OCI-LY3 (cell line): ENCODE measurements around the gene ATG101.
A peak's percentile ranks its signal among the peaks of the same experiment; 100 is the strongest.

Experiments used
- H2AFZ ChIP-seq: fragments of 200-600, 300-600 bp; shearing (Covaris generic); 2 replicates; pipeline ENCODE4 v1.6.0; 2014; ENCODE audit warnings: antibody characterized with exemption, low read depth, low read length
- H3K27ac ChIP-seq: fragments of 200-600, 300-600 bp; sonication (generic); 2 replicates; pipeline ENCODE4 v1.5.1; 2014; ENCODE audit warnings: mild to moderate bottlenecking, low read length, moderate library complexity, mixed read lengths
- H3K27me3 ChIP-seq: fragments of 200-600, 300-600 bp; sonication (generic); 2 replicates; pipeline ENCODE4 v1.6.1; 2014; ENCODE audit warnings: low read depth, low read length, mixed read lengths
- H3K36me3 ChIP-seq: fragments of 200-600, 300-600 bp; sonication (generic); replicated peaks from 2 replicates; pipeline ENCODE3; 2014; ENCODE audit warnings: low read depth, low read length, mixed read lengths
- H3K4me1 ChIP-seq: fragments of 300-600, 200-600 bp; sonication (generic); 2 replicates; pipeline ENCODE4 v1.6.1; 2014; ENCODE audit warnings: low read length, mixed read lengths
- H3K4me2 ChIP-seq: fragments of 200-600, 300-600 bp; sonication (generic); 2 replicates; pipeline ENCODE4 v1.6.1; 2014; ENCODE audit warnings: low read length, mixed read lengths
- H3K4me3 ChIP-seq: fragments of 300-600, 200-600 bp; sonication (generic); 2 replicates; pipeline ENCODE4 v1.5.1; 2014; ENCODE audit warnings: antibody characterized with exemption, mild to moderate bottlenecking, low read length, moderate library complexity
- H3K79me2 ChIP-seq: fragments of 300-600, 200-600 bp; shearing (Covaris generic); 2 replicates; pipeline ENCODE4 v1.6.1; 2014; ENCODE audit warnings: mild to moderate bottlenecking, low read length, mixed read lengths
- H3K9ac ChIP-seq: fragments of 300-600, 200-600 bp; shearing (Covaris generic); 2 replicates; pipeline ENCODE4 v1.6.0; 2014; ENCODE audit warnings: mild to moderate bottlenecking, low read length, moderate library complexity
- H3K9me3 ChIP-seq: fragments of 200-600, 300-600 bp; shearing (Covaris generic); 2 replicates; pipeline ENCODE4 v1.6.1; 2014; ENCODE audit warnings: low read length, mixed read lengths; ENCODE audit not compliant: insufficient read depth
- H4K20me1 ChIP-seq: fragments of 200-600, 300-600 bp; sonication (generic); 2 replicates; pipeline ENCODE4 v1.6.1; 2016; ENCODE audit warnings: low read length, mixed read lengths; ENCODE audit not compliant: insufficient read depth
- CTCF ChIP-seq: fragments of 200-600, 300-600 bp; sonication (generic); IDR thresholded peaks from 2 replicates; pipeline ENCODE4 v1.5.1; 2014; ENCODE audit warnings: antibody characterized with exemption, low read length, low read depth
- EZH2phosphoT487 ChIP-seq: fragments of 200-600 bp; shearing (Covaris generic); IDR thresholded peaks from 2 replicates; pipeline ENCODE4 v1.6.1; 2018; ENCODE audit warnings: antibody characterized with exemption, mixed run types, low read depth

Gene ATG101

GRCh38 chr12:52023182-52023975 lies 46.4 kb upstream of the ATG101 start:
- Histone ChIP-seq H3K27ac (no peak overlapping the region), H4K20me1 (no peaks in the 10 kb centered on the region), H3K9me3 (no peaks in the 10 kb centered on the region), H3K79me2 (no peaks in the 10 kb centered on the region), H3K4me2 (peak overlapping the region; percentile 90), H3K36me3 (no peaks in the 10 kb centered on the region), H3K4me3 (peak overlapping the region; percentile 75), H3K4me1 (peaks cover 38% of the 10 kb centered on the region), H3K9ac (peak overlapping the region; percentile 34), H2AFZ (peak overlapping the region; percentile 71), H3K27me3 (peaks cover 22% of the 10 kb centered on the region)
- TF ChIP-seq CTCF (peak; percentile 89), EZH2phosphoT487 (no peak)

GRCh38 chr12:52023976-52024688 lies 45.6 kb upstream of the ATG101 start:
- no peak overlapping the region for H3K27ac ChIP-seq
- TF ChIP-seq EZH2phosphoT487 (no peak), CTCF (no peak; the same call in none of the 2 replicates)
- H3K4me2 ChIP-seq = peak overlapping the region; percentile 90
- H3K27me3 ChIP-seq = peaks cover 26% of the 10 kb centered on the region
- no peaks in the 10 kb centered on the region for H3K79me2 ChIP-seq
- H3K9ac ChIP-seq = 0 out of 2 replicates have a peak overlapping the region, but pooled peaks have one; percentile 9
- peak overlapping the region; percentile 75 for H3K4me3 ChIP-seq
- no peaks in the 10 kb centered on the region for H3K9me3 ChIP-seq
- no peaks in the 10 kb centered on the region for H3K36me3 ChIP-seq
- peaks cover 34% of the 10 kb centered on the region for H3K4me1 ChIP-seq
- H2AFZ ChIP-seq = peak overlapping the region; percentile 71; the same call in 1 of the 2 replicates
- H4K20me1 ChIP-seq = no peaks in the 10 kb centered on the region

DNA sequence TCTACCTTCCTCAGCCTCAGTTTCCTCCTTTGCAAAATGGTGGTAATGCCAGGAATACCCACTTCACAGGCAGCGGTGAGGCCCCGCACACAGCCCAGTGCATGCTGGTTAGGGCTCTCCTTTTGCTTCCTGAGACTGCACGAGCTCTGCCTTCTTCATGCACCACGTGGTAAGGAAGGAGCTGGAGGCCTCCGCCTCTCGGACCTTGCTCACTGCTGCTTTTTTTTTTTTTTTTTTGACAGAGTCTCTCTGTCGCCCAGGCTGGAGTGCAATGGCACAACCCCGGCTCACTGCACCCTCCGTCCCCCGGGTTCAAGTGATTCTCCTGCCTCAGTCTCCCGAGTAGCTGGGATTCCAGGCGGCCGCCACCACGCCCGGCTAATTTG lies 44.9 kb upstream of the ATG101 start:
- H3K9ac ChIP-seq = no peak overlapping the region
- H2AFZ ChIP-seq = no peak overlapping the region

More for the DNA sequence above, 44.9 kb upstream of the ATG101 start:
- H3K4me1 ChIP-seq = peaks cover 31% of the 10 kb centered on the region
- H4K20me1 ChIP-seq = no peaks in the 10 kb centered on the region
- 0 out of 2 replicates have a peak overlapping the region, but pooled peaks have one; percentile 73 for H3K4me3 ChIP-seq
- no peak overlapping the region for H3K27ac ChIP-seq
- no peaks in the 10 kb centered on the region for H3K9me3 ChIP-seq
- H3K4me2 ChIP-seq = peak overlapping the region; percentile 85
- no peaks in the 10 kb centered on the region for H3K36me3 ChIP-seq
- TF ChIP-seq CTCF = no peak
- TF ChIP-seq EZH2phosphoT487 = no peak
- H3K79me2 ChIP-seq = no peaks in the 10 kb centered on the region
- peaks cover 24% of the 10 kb centered on the region for H3K27me3 ChIP-seq
